Neural progenitor cell (in vitro differentiated cells): ENCODE data around the gene NALF2.

Experiments
- EZH2 ChIP-seq: fragments of 200-600 bp; sonication (generic); IDR thresholded peaks from 2 replicates; pipeline ENCODE4 v1.6.1; 2017; ENCODE audit warnings: antibody characterized with exemption, mild to moderate bottlenecking, moderate library complexity
- EZH2phosphoT487 ChIP-seq: fragments of 200-600 bp; sonication (generic); IDR thresholded peaks from 2 replicates; pipeline ENCODE4 v1.6.1; 2017; ENCODE audit warnings: antibody characterized with exemption
- TF ChIP-seq, protein P1 (sequence below): fragments of 200-600 bp; sonication (generic); IDR thresholded peaks from 2 replicates; pipeline ENCODE4 v1.5.1; 2017; ENCODE audit warnings: antibody characterized with exemption, mild to moderate bottlenecking

DNA sequence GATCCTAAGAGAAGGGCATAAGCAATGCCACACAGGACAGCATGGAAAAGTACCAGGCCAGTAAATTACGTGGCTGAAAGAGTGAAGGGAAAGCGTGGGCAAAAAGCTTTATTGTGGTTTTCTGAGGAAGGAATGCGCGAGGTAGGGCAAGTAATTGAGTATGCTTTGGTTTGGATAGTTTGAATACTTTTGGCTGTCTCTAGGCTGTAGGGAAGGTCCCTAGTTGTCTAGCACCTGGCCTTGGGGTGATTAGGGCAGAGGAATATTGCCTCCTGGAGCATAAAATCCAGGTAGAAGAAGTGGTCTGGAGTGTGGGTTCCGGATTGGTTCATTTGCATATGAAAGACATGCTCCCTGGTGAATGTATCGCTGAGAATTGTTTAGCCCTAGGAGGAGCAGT is 46.4 kb upstream of the NALF2 start:
- TF ChIP-seq, protein P1, sequence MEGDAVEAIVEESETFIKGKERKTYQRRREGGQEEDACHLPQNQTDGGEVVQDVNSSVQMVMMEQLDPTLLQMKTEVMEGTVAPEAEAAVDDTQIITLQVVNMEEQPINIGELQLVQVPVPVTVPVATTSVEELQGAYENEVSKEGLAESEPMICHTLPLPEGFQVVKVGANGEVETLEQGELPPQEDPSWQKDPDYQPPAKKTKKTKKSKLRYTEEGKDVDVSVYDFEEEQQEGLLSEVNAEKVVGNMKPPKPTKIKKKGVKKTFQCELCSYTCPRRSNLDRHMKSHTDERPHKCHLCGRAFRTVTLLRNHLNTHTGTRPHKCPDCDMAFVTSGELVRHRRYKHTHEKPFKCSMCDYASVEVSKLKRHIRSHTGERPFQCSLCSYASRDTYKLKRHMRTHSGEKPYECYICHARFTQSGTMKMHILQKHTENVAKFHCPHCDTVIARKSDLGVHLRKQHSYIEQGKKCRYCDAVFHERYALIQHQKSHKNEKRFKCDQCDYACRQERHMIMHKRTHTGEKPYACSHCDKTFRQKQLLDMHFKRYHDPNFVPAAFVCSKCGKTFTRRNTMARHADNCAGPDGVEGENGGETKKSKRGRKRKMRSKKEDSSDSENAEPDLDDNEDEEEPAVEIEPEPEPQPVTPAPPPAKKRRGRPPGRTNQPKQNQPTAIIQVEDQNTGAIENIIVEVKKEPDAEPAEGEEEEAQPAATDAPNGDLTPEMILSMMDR, result no peak
- TF ChIP-seq EZH2phosphoT487 (no peak), EZH2 (no peak)
